ENCODE results near the gene ABCB8. TPM values are rescaled to one million over a fixed set of nuclear protein-coding genes. Genes with fewer than 3 reads are reported as not detected.

ABCB8 gene
- total and polyA plus RNA-seq, 9 of the 15 experiments (the other 6 are each of a cell fraction or from before 2014, with no cell fraction given): 7.6 to 106 (median 36.3) TPM

DNA sequence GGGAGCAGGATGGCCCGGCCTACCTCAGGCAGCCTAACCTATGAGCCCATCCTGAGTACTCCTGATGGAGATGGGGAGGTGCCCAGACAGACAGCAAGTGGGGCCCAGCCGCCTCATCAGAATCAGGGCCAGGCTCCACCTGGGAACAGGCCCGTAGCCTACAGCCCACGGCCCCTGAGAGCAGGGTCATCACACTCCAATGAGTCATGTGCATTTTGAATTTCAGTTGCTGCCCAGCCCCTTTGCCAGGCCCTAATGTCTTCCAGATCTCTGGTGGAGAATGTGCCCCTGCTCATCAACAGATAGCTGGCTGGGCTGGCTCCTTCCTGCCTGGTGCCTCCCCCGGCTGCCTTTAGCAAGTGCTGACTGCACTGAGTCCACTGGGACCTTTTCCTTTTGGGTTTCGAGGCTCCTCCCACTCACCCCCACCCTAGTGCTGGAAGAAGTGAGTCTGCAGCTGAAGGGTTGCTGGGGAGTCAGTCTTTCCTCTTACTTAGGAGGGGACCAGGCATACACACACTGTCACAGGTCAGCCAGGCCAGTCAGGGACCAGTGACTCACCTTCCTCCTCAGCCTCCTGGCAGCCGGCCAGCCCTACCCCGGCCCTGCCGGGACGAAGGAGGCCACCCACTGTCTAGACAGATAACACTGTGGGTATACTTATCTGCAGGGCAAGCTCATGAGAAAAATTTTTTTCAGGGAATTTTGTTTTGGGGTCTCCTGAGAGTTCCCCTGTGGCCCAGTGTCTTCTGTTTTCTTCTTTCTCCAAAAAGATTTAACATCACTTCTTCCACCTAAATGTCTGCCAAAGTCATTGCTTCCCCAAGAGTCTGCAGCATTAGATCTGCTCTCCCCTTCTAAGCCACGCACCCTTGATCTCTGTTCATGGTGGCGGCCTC, 10.9 kb downstream of the ABCB8 start (continued):
- TF ChIP-seq ZBTB40 (IDR thresholded peaks at IDR 0.05): no peak; the same call in 1 of the 2 replicates
- TF ChIP-seq ZBTB40 (CRISPR knock-in tag; IDR thresholded peaks at IDR 0.05): no peak
- no peak for TF ChIP-seq BRCA1 (IDR thresholded peaks at IDR 0.05)
- TF ChIP-seq BRCA1 (CRISPR knock-in tag; IDR thresholded peaks at IDR 0.05): no peak
- TF ChIP-seq ETV1 (tag; conservative IDR thresholded peaks at IDR 0.05; ENCODE audit: low read depth): peak; percentile 36; the same call in 1 of the 2 replicates
- TF ChIP-seq NFE2 (IDR thresholded peaks at IDR 0.05; ENCODE audit: low read depth): peak; percentile 69
- TF ChIP-seq E2F3 (CRISPR knock-in tag; IDR thresholded peaks at IDR 0.05): no peak
- no peak for TF ChIP-seq KDM4B (IDR thresholded peaks at IDR 0.05; ENCODE audit: borderline replicate concordance in 2 of 2, low read depth in 1 of 2)
- no peak for TF ChIP-seq CAMTA2 (CRISPR knock-in tag; conservative IDR thresholded peaks at IDR 0.05)
- TF ChIP-seq ATF1 (CRISPR knock-in tag; IDR thresholded peaks at IDR 0.05): no peak
- peak; percentile 84 for TF ChIP-seq ATF1 (tag; IDR thresholded peaks at IDR 0.05)
- TF ChIP-seq, protein P1, sequence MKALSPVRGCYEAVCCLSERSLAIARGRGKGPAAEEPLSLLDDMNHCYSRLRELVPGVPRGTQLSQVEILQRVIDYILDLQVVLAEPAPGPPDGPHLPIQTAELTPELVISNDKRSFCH (CRISPR knock-in tag; IDR thresholded peaks at IDR 0.05): no peak
- TF ChIP-seq, protein P1 (tag; IDR thresholded peaks at IDR 0.05): no peak
- TF ChIP-seq MAZ (CRISPR knock-in tag; conservative IDR thresholded peaks at IDR 0.05 in 1 of 2, IDR thresholded peaks at IDR 0.05 in 1 of 2): peak; percentile 88 to 93
- no peak for TF ChIP-seq THRB (CRISPR knock-in tag; conservative IDR thresholded peaks at IDR 0.05)

Measured in K562 (cell line).